ENCODE measurements around the gene CNOT10.

GRCh38 chr3:32818229-32818969 lies 133.4 kb downstream of the CNOT10 start:
- TF ChIP-seq OVOL3 (tag by site-specific recombination; IDR thresholded peaks at IDR 0.05): no peak
- no peak for TF ChIP-seq CTCF (tag by site-specific recombination; IDR thresholded peaks at IDR 0.05)
- TF ChIP-seq ZNF639 (tag by site-specific recombination; IDR thresholded peaks at IDR 0.05): no peak
- no peak for TF ChIP-seq REST (tag by site-specific recombination; IDR thresholded peaks at IDR 0.05)
- TF ChIP-seq ZNF596 (tag by site-specific recombination; IDR thresholded peaks at IDR 0.05): no peak
- TF ChIP-seq PATZ1 (tag by site-specific recombination; IDR thresholded peaks at IDR 0.05): no peak

Data from HEK293 (cell line).